Transverse colon (tissue), 4 donors: ENCODE measurements around the gene CACNA1G. TPM values are rescaled to one million over a fixed set of nuclear protein-coding genes. Genes with fewer than 3 reads are reported as not detected.

ENCODE experiments used
- DNase-seq: peaks from one replicate; pipeline ENCODE4 v3.0.0-alpha.2; 2019
- H3K27ac ChIP-seq, 4 donors: fragments of 200-600 bp; sonication (generic); 2 replicates each; pipeline ENCODE4 v1.5.1; 2016 to 2018; ENCODE audit warnings: inconsistent platforms in 4 of 4
- H3K27me3 ChIP-seq: fragments of 200-600 bp; sonication (generic); 2 replicates; pipeline ENCODE4 v1.5.1; 2017; ENCODE audit warnings: inconsistent platforms
- H3K36me3 ChIP-seq, 4 donors: fragments of 200-600 bp; sonication (generic); 2 replicates each; pipeline ENCODE4 v1.5.1; 2017 to 2019; ENCODE audit warnings: inconsistent platforms in 4 of 4
- H3K4me1 ChIP-seq, 4 donors: fragments of 200-600 bp; sonication (generic); 2 replicates each; pipeline ENCODE4 v1.5.1; 2017 to 2020; ENCODE audit warnings: inconsistent platforms in 4 of 4
- H3K4me3 ChIP-seq, 4 donors: fragments of 200-600 bp; sonication (generic); 1 replicate in 1 of 4; 2 replicates in 3 of 4; pipeline versions ENCODE4 v1.5.1 to v1.6.1; 2017 to 2019; ENCODE audit warnings: inconsistent platforms in 4 of 4
- H3K9me3 ChIP-seq, 2 donors: fragments of 200-600 bp; sonication (generic); 2 replicates each; pipeline ENCODE4 v1.5.1; 2017 to 2019; ENCODE audit warnings: inconsistent platforms in 2 of 2
- CTCF ChIP-seq, 5 experiments: fragments of 200-600 bp in 3 of 5; fragments of 450-650 bp in 2 of 5; sonication (generic) in 3 of 5; IDR thresholded peaks; 1 replicate in 2 of 5; 2 replicates in 3 of 5; pipeline ENCODE4 v1.5.1; 2016 to 2017; ENCODE audit warnings: antibody characterized with exemption in 5 of 5, inconsistent platforms in 3 of 5, mild to moderate bottlenecking in 2 of 5, moderate library complexity in 1 of 5
- EP300 ChIP-seq: sonication (generic); formaldehyde crosslinking; IDR thresholded peaks from one replicate; pipeline ENCODE4 v1.6.1; 2017; ENCODE audit warnings: antibody characterized with exemption, low read depth
- POLR2A ChIP-seq: fragments of 450-650 bp; IDR thresholded peaks from one replicate; pipeline ENCODE4 v1.6.1; 2016; ENCODE audit warnings: antibody characterized with exemption, mild to moderate bottlenecking, moderate library complexity
- POLR2AphosphoS5 ChIP-seq, 3 donors: sonication (generic); formaldehyde crosslinking; IDR thresholded peaks; one replicate each; pipeline ENCODE4 v1.6.1; 2016; ENCODE audit warnings: antibody characterized with exemption in 3 of 3
- WGBS, 2 donors: methylation state at CpG; one replicate each; pipeline ENCODE4 v1.1.5; 2018; ENCODE audit warnings: low coverage in 1 of 2; 5-methylcytosine and 5-hydroxymethylcytosine counted together
- in situ Hi-C, 4 donors: fragments of 200-750 bp; cut with MboI; loops; one replicate each; pipeline versions ENCODE4 v1.15.0 to v1.15.1; 2017; ENCODE audit warnings: low sequenced_read_pairs in 3 of 4, low pct_ligation_motif_present in 1 of 4, low pct_unique_long_range_greater_than_20kb in 1 of 4
- intact Hi-C: fragments of 100-400 bp; cut with DNase I; formaldehyde crosslinking; loops from one replicate; pipeline ENCODE4 v1.15.1; 2023; ENCODE audit warnings: low total_unique reads
- total RNA-seq, 4 donors: library from RNA; depleted of rRNA; stranded (reverse); fragments of >200 nt; gene quantifications; one replicate each; pipeline ENCODE4 v1.1.0, GENCODE V29; 2016

CACNA1G gene
- under 1 TPM in 1 of 4 donors, not detected in 3; 0.14 TPM for total RNA-seq

- Histone ChIP-seq H3K4me1 (peaks cover 31 to 43% (median 35%) of the 10 kb centered on the region in 4 donors), H3K9me3 (no peaks in the 10 kb centered on the region), H3K27me3 (peaks cover 74% of the 10 kb centered on the region), H3K4me3 (peak within 1 kb of the TSS; percentile 31 to 56 (median 43)), H3K36me3 (peaks cover 0 to 6% (median 0%) of the 10 kb centered on the region in 4 donors), H3K27ac (no peak within 1 kb of the TSS)
- TF ChIP-seq POLR2A, result no peak
- peak in 2 of 3 donors; percentile 9 to 19 for TF ChIP-seq POLR2AphosphoS5 (IDR thresholded peaks at IDR 0.05)
- peak; percentile 92 for DNase-seq
- intact Hi-C loops, result no loop called here
- WGBS, 2 donors, result 1% methylated on average over 23 of the region's 56 CpGs; no CpG with 5 or more reads in 1 of the 2 donors
- in situ Hi-C loops, result no loop called here
Observed at GRCh38 chr17:50560185-50560824, at the start of gene CACNA1G. TSS of gene CACNA1G (plus strand) at chr17:50560715. CDS start at chr17:50561460, 745 bp downstream.

GRCh38 chr17:50511058-50511457 lies 49.5 kb upstream of the CACNA1G start:
- Histone ChIP-seq H3K27ac (no peak overlapping the region), H3K9me3 (no peaks in the 10 kb centered on the region), H3K27me3 (no peaks in the 10 kb centered on the region), H3K4me1 (peaks cover 0 to 24% (median 15%) of the 10 kb centered on the region in 4 donors), H3K36me3 (no peaks in the 10 kb centered on the region), H3K4me3 (no peak overlapping the region)
- WGBS, 2 donors, result 50 to 54% methylated on average over 1 to 3 of the region's 3 CpGs
- TF ChIP-seq EP300 (no peak), POLR2A (no peak), POLR2AphosphoS5 (IDR thresholded peaks at IDR 0.05) (no peak), CTCF (IDR thresholded peaks at IDR 0.05) (no peak)
- in situ Hi-C loops (no loop called here), intact Hi-C loops (no loop called here)
- DNase-seq, result no peak

GRCh38 chr17:50513495-50513894 lies 47.0 kb upstream of the CACNA1G start:
- H3K27ac ChIP-seq, result no peak overlapping the region
- no peaks in the 10 kb centered on the region for H3K9me3 ChIP-seq
- in situ Hi-C loops (no loop called here), intact Hi-C loops (no loop called here)
- H3K4me1 ChIP-seq, result peaks cover 0 to 24% (median 9%) of the 10 kb centered on the region in 4 donors
- DNase-seq, result no peak
- no peak overlapping the region for H3K4me3 ChIP-seq
- H3K27me3 ChIP-seq, result no peaks in the 10 kb centered on the region
- TF ChIP-seq EP300, result no peak
- TF ChIP-seq POLR2AphosphoS5 (IDR thresholded peaks at IDR 0.05), result no peak
- TF ChIP-seq POLR2A, result no peak
- no peak for TF ChIP-seq CTCF (IDR thresholded peaks at IDR 0.05)
- H3K36me3 ChIP-seq, result no peaks in the 10 kb centered on the region
- 64 to 69% methylated on average over 4 of the region's 4 CpGs for WGBS, 2 donors

GRCh38 chr17:50514388-50514787 lies 46.1 kb upstream of the CACNA1G start:
- H3K9me3 ChIP-seq, result no peaks in the 10 kb centered on the region
- peak overlapping the region in 1 of 4 donors; percentile 9 for H3K27ac ChIP-seq
- in situ Hi-C loops (no loop called here), intact Hi-C loops (no loop called here)
- peaks cover 0 to 22% (median 2%) of the 10 kb centered on the region in 4 donors for H3K4me1 ChIP-seq
- TF ChIP-seq CTCF (IDR thresholded peaks at IDR 0.05), result no peak
- no peak for TF ChIP-seq EP300
- no peak for TF ChIP-seq POLR2A
- TF ChIP-seq POLR2AphosphoS5 (IDR thresholded peaks at IDR 0.05), result no peak
- H3K27me3 ChIP-seq, result no peaks in the 10 kb centered on the region
- no peaks in the 10 kb centered on the region for H3K36me3 ChIP-seq
- no peak for DNase-seq
- 69% methylated on average over 3 of the region's 3 CpGs; no CpG with 5 or more reads in 1 of the 2 donors for WGBS, 2 donors
- no peak overlapping the region for H3K4me3 ChIP-seq
